Fibroblast of villous mesenchyme (primary cell): ENCODE measurements around the gene RFX3. TPM values are rescaled to one million over a fixed set of nuclear protein-coding genes. Genes with fewer than 3 reads are reported as not detected.

Experiments used
- DNase-seq: peaks from one replicate; pipeline ENCODE4 v3.0.0-alpha.2; 2010; ENCODE audit warnings: low read depth
- H3K4me3 ChIP-seq: 2 replicates; pipeline ENCODE4 v1.5.1; 2011; ENCODE audit warnings: low read depth, mild to moderate bottlenecking, low read length
- CTCF ChIP-seq: IDR thresholded peaks from 2 replicates; pipeline ENCODE4 v1.5.1; 2012; ENCODE audit warnings: low read depth, mild to moderate bottlenecking, low read length; ENCODE audit not compliant: insufficient read depth
- total RNA-seq: library from RNA; depleted of rRNA; stranded (reverse); fragments of >200 nt; gene quantifications from 2 replicates; pipeline ENCODE4 v1.2.3, GENCODE V29; 2012

The RFX3 gene
- total RNA-seq, 1 donor, result 3.5 TPM

DNA sequence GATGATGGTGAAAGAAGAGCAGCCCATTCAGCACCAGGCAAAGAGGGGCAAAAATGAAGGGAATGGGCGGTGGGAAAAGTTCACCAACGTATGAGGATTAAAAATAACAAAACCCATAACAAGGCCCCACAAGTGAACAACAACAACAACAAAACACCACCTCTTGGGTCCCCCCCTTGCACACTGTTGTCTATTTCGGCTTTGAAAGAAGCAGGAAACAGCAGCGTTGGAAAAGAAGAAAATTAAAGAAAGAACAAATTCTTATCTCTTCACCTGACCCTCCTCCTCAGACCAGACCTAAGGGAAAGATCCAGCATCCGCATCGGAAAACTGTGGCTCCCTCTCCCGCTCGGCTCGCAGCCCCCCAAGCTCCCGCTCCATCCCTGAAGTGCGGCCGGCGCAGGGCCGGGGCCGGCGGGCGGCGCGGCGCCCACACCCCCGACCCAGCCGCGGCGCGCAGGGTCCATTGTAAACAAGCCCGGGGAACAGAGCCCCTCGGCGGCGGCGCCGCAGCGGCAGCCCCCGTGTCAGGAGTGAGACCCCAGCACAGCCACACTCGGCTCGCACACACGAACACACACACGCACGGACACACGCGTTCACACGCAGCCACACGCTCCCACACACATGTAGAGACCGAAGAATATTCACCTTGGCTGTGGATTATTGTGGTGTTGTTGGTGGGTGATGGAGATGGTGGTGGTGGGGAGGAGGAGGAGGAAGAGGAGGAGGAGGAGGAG lies 535 bp downstream of the RFX3 start:
- peak overlapping the region; percentile 94 for H3K4me3 ChIP-seq
- no peak for TF ChIP-seq CTCF
- DNase-seq, result peak; percentile 11

DNA sequence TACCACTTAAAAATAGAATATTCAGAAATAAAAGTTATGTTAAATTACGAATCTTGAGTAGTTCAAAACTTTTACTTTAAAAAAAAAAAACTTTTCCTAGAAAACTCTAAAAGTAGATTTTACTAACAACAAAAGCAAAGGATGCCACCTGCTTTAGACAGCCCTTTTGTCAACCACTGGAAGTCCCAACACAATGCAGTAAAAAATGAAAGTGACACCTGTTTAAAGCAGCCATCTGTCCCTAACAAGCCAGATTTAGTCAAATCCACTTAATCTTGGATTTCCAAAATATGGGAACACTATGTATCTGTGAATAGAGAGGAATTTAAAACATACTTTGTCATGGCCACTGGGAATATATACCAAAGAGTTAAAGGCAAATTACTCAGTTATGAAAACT lies 3.8 kb downstream of the RFX3 start:
- H3K4me3 ChIP-seq, result no peak overlapping the region

DNA sequence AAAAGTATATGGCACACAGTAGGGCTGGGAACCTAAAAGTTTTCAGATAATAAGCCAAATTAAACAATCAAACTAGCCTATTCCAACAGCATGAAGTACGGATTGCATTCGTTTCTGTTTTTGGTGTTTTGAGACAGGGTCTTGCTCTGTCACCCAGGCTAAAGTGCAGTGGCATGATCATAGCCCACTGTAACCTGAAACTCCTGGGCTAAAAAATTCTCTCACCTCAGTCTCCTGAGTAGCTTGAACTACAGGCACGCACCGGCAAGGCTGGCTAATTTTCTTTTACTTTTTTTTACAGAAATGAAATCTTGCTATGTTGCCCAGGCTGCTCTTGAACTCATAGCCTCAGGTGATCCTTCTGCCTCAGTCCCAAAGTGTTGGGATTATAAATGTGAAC lies 5.2 kb downstream of the RFX3 start:
- no peak for TF ChIP-seq CTCF

More for the DNA sequence above, 3.8 kb downstream of the RFX3 start:
- DNase-seq, result no peak
- no peak for TF ChIP-seq CTCF

DNA sequence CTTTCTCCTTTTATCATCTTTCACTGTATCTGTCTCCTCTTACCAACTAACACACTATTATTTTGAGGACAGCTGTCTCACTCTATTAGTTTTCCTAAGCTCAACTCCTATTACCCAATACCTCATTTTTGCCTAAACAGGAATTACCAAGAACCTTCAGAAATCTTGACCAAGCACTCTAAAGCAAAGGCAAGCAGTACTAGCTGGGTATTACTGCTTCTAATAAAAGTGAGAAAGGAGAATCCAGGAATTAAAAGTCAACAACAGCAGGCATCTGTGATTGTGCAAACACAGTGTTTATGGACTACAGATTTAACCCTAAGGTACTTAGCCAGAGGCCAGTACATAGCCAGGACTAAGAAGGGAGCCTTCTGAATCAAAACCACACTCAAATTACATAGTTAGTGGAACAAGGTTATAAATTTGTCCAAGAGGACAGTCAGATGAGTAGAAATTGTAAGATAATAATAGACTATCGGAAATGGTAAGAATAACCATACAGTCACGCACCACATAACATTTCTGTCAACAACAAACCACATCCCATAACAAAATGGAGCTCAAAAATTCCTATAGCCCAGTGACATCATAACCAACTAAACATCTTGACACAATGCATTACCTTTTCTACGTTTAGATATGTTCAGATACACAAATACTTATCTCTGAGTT lies 8.3 kb downstream of the RFX3 start:
- DNase-seq, result peak; percentile 80
- no peak overlapping the region for H3K4me3 ChIP-seq
- no peak for TF ChIP-seq CTCF

More for the DNA sequence above, 5.2 kb downstream of the RFX3 start:
- no peak overlapping the region for H3K4me3 ChIP-seq
- no peak for DNase-seq

- TF ChIP-seq CTCF, result no peak
- H3K4me3 ChIP-seq, result no peak overlapping the region
- DNase-seq, result no peak
Measured at GRCh38 chr9:3516667-3517330, 9.0 kb downstream of the RFX3 start.

DNA sequence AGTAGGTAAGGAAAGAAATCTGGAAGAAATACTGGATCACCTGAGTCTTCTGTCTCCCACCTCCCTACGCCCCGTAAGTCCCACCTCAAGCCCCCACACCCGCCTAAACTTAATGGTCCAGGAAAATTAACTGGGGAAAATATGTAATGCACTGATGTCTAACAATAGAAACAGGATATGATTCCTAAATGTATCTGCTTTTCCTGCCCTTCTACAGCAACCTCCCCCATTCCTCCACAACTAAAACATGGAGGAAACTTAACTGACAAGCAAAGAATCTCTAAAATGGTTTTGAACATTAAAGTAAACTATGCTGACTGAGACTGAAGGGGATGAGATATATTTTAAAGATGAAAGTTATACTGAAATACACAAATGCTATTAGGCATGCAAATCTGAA lies 10.4 kb downstream of the RFX3 start:
- H3K4me3 ChIP-seq, result no peak overlapping the region
- no peak for DNase-seq
- no peak for TF ChIP-seq CTCF
